HEK293T (cell line): ENCODE results near the gene ENDOG.

Source experiments
- BHLHE40 ChIP-seq: fragments of 450-650 bp; IDR thresholded peaks from 2 replicates; pipeline ENCODE4 v1.6.1; 2016; ENCODE audit warnings: mild to moderate bottlenecking, moderate library complexity, borderline replicate concordance
- FOXA1 ChIP-seq: fragments of 450-650 bp; IDR thresholded peaks from 2 replicates; pipeline ENCODE4 v1.6.1; 2016; ENCODE audit warnings: mild to moderate bottlenecking
- NFRKB ChIP-seq: fragments of 450-650 bp; IDR thresholded peaks from 2 replicates; pipeline ENCODE4 v1.6.1; 2016; ENCODE audit warnings: mild to moderate bottlenecking, moderate library complexity
- SP1 ChIP-seq: fragments of 450-650 bp; IDR thresholded peaks from 2 replicates; pipeline ENCODE4 v1.6.1; 2017

DNA sequence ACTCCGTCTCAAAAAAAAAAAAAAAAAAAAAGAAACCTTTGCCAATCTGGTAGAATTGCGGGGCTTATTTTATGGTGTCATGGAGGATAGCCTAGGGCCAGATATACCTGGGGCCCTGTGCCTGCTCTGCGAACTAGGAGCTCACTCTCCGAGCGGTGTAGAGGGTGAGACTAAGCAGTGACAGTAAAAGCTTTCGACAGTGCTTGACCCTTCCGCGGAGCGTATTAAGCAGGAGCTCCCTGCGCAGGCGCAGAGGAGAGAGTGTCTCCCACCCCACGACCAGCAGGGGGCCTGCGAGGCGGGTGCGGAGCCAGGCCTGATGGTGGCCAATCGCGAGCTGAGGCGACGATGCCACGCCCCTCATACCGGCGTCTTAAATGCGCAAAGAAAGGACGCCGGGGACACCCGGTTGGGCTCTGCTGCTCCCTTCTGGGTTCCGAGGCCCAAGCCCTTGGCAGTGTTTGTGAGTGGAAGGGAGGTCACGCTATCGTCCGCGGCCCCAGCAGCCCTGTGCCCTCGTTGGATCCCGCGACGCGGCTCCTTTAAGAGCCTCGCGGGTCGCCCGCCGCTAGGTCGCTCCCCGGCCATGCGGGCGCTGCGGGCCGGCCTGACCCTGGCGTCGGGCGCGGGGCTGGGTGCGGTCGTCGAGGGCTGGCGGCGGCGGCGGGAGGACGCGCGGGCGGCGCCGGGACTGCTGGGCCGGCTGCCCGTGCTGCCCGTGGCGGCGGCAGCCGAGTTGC lies at the start of gene ENDOG:
- TF ChIP-seq NFRKB = no peak
- TF ChIP-seq FOXA1 = no peak
- no peak for TF ChIP-seq SP1
- no peak for TF ChIP-seq BHLHE40
